Dedifferentiated amniotic fluid mesenchymal stem cell (primary cell): ENCODE results near the gene VPS35.
A peak's percentile ranks its signal among the peaks of the same experiment; 100 is the strongest.

Experiments used
- DNase-seq: peaks from one replicate; pipeline ENCODE4 v3.0.0-alpha.2; 2016; ENCODE audit errors: extremely low spot score

The VPS35 gene

DNA sequence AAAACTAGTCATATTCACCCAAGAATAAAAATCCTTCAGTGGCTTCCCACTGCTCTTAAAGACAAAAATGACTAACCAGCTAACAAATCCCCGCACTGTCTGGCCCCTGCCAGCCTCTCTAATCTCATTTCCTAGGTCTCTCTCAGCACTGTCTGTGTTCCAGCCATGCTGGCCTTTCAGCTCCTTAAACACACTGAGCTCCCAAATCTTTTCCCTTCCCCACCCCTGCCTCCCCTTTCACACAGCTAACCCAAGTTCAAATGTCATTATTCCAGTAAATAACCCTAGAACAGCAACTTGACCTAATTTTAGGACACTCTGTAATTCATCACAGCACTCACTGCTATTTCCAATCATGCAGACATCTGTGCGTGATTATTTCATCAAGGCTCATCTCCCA, 75.6 kb downstream of the VPS35 start:
- DNase-seq, result no peak

DNA sequence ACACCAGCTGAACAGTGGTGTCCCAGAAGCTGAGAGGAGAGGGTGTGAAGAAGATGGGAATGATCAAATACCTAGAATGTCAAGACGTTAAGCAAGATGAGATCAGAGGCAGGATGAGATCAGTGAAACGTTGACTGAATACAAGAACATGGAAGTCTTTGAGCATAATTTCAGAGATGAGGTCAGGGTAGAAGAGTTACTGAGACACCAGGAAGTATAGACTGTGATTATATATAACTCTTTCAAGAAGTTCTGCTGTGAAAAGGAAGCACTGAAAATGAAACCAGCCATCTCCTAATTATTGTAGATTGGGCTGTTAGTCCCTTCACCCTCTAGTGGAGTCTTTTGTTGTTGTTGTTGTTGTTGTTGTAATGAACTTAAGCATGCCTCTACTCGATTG, 76.9 kb downstream of the VPS35 start:
- DNase-seq, result no peak

DNA sequence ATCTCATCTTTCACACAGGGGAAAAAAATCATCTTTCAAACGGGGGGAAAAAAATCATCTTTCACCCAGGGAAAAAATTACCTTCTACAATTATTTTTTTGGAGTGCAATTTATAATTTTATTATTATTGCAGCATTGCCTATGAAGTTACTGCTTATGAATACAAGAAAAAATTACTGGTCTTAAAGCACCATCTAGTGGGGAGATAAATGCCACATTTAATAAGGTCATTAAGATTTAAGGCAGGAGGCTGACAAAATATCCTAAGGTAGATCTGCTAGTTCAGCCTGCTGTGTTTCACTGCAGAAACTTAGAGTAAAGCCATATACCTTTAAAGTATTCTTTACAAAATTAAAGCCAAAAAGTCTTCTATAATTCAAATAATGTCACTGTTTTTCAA, 81.4 kb downstream of the VPS35 start:
- DNase-seq, result peak; percentile 81

GRCh38 chr16:46606231-46606630, 82.7 kb downstream of the VPS35 start:
- no peak for DNase-seq
